Gastroesophageal sphincter (tissue), 3 donors: ENCODE results near the gene CRELD2.

Experiments
- POLR2AphosphoS5 ChIP-seq: sonication (generic); formaldehyde crosslinking; IDR thresholded peaks from one replicate; pipeline ENCODE4 v1.6.1; 2017; ENCODE audit warnings: antibody characterized with exemption
- TF ChIP-seq, protein P1 (sequence below), 4 experiments: fragments of 200-600 bp in 2 of 4; fragments of 450-650 bp in 2 of 4; sonication (generic) in 1 of 4; IDR thresholded peaks; one replicate each; pipeline ENCODE4 v1.5.1; 2017 to 2019; ENCODE audit warnings: antibody characterized with exemption in 4 of 4, mild to moderate bottlenecking in 2 of 4, moderate library complexity in 2 of 4

DNA sequence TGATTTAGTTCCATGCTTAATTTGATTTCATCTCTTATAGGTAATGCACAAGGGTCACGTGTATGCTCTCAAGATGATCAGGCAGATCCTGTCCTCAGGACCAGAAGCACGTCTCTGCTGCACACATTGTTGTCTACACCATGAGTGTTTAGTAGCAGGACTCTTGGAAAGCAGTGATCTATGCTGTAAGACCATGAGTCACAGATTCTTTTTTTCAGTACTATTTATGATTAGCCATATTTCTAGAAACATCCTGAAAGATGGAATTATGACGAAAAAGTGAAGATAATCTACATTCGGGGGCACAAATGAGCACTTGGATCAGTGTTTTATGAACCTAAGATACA is 35.2 kb upstream of the CRELD2 start:
- TF ChIP-seq, protein P1, sequence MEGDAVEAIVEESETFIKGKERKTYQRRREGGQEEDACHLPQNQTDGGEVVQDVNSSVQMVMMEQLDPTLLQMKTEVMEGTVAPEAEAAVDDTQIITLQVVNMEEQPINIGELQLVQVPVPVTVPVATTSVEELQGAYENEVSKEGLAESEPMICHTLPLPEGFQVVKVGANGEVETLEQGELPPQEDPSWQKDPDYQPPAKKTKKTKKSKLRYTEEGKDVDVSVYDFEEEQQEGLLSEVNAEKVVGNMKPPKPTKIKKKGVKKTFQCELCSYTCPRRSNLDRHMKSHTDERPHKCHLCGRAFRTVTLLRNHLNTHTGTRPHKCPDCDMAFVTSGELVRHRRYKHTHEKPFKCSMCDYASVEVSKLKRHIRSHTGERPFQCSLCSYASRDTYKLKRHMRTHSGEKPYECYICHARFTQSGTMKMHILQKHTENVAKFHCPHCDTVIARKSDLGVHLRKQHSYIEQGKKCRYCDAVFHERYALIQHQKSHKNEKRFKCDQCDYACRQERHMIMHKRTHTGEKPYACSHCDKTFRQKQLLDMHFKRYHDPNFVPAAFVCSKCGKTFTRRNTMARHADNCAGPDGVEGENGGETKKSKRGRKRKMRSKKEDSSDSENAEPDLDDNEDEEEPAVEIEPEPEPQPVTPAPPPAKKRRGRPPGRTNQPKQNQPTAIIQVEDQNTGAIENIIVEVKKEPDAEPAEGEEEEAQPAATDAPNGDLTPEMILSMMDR (IDR thresholded peaks at IDR 0.05): no peak
- no peak for TF ChIP-seq POLR2AphosphoS5
